Measurements from ENCODE around the gene ASB15. TPM values are rescaled to one million over a fixed set of nuclear protein-coding genes. Genes with fewer than 3 reads are reported as not detected.

Gene ASB15
- total RNA-seq, 1 experiment from 2014 or later = not detected

- no peaks in the 10 kb centered on the region for H3K27me3 ChIP-seq (ENCODE audit: low read length)
- H3F3A ChIP-seq (ENCODE audit: low read length, unreplicated experiment) = no peaks in the 10 kb centered on the region
- no peak overlapping the region for H3K27ac ChIP-seq (ENCODE audit: low read length)
- intact Hi-C loops (cut with micrococcal nuclease) = no loop called here
- ChIA-PET POLR2A (ENCODE audit: unreplicated experiment) (no interaction called here), CTCF (no interaction called here)
- H3K4me1 ChIP-seq (ENCODE audit: insufficient read depth, low read length) = no peaks in the 10 kb centered on the region; the same call in 1 of the 2 replicates
- no peak overlapping the region for H2AFZ ChIP-seq (ENCODE audit: low read length)
- no peaks in the 10 kb centered on the region for H3K79me2 ChIP-seq (ENCODE audit: low read length)
- no TSS peak for BruUV-seq (replicated peaks)
- no peaks in the 10 kb centered on the region for H3K9me2 ChIP-seq (replicated peaks; ENCODE audit: low read length)
- H4K20me1 ChIP-seq (ENCODE audit: low read length) = no peaks in the 10 kb centered on the region
- no peak for DNase-seq
- no peaks in the 10 kb centered on the region for H3K9me3 ChIP-seq (ENCODE audit: low read length)
- no peak for ATAC-seq
- H3K9ac ChIP-seq (ENCODE audit: low read length) = no peak overlapping the region
- H3K4me2 ChIP-seq (ENCODE audit: low read length) = no peak overlapping the region
- no peaks in the 10 kb centered on the region for H3K36me3 ChIP-seq (ENCODE audit: low read depth, low read length)
- TF ChIP-seq EZH2 (IDR thresholded peaks at IDR 0.05; ENCODE audit: low read length, unreplicated experiment) (no peak), EZH2phosphoT487 (IDR thresholded peaks at IDR 0.05; ENCODE audit: borderline replicate concordance, low read length) (no peak), CTCF (conservative IDR thresholded peaks at IDR 0.05; ENCODE audit: low read depth, low read length) (no peak)
- no peak overlapping the region for H3K4me3 ChIP-seq (ENCODE audit: low read length)
Measured at GRCh38 chr7:123627851-123628250, 26.2 kb downstream of the ASB15 start.

GRCh38 chr7:123628829-123629228 lies 27.2 kb downstream of the ASB15 start:
- ChIA-PET POLR2A (ENCODE audit: unreplicated experiment) (no interaction called here), CTCF (no interaction called here)
- no TSS peak for BruUV-seq (replicated peaks)
- H3K79me2 ChIP-seq (ENCODE audit: low read length) = no peaks in the 10 kb centered on the region
- H3K9ac ChIP-seq (ENCODE audit: low read length) = no peak overlapping the region
- H3K4me2 ChIP-seq (ENCODE audit: low read length) = no peak overlapping the region
- intact Hi-C loops (cut with micrococcal nuclease) = no loop called here
- no peak overlapping the region for H2AFZ ChIP-seq (ENCODE audit: low read length)
- no peaks in the 10 kb centered on the region for H3K27me3 ChIP-seq (ENCODE audit: low read length)
- H3K9me3 ChIP-seq (ENCODE audit: low read length) = no peaks in the 10 kb centered on the region
- no peaks in the 10 kb centered on the region for H4K20me1 ChIP-seq (ENCODE audit: low read length)
- DNase-seq = no peak
- H3K9me2 ChIP-seq (replicated peaks; ENCODE audit: low read length) = no peaks in the 10 kb centered on the region
- no peak for ATAC-seq
- H3K36me3 ChIP-seq (ENCODE audit: low read depth, low read length) = no peaks in the 10 kb centered on the region
- TF ChIP-seq CTCF (conservative IDR thresholded peaks at IDR 0.05; ENCODE audit: low read depth, low read length) = no peak
- TF ChIP-seq EZH2 (IDR thresholded peaks at IDR 0.05; ENCODE audit: low read length, unreplicated experiment) = no peak
- TF ChIP-seq EZH2phosphoT487 (IDR thresholded peaks at IDR 0.05; ENCODE audit: borderline replicate concordance, low read length) = no peak
- no peak overlapping the region for H3K4me3 ChIP-seq (ENCODE audit: low read length)
- no peaks in the 10 kb centered on the region for H3F3A ChIP-seq (ENCODE audit: low read length, unreplicated experiment)
- H3K27ac ChIP-seq (ENCODE audit: low read length) = no peak overlapping the region
- peaks cover 7% of the 10 kb centered on the region for H3K4me1 ChIP-seq (ENCODE audit: insufficient read depth, low read length)

- no peak overlapping the region for H3K4me3 ChIP-seq (ENCODE audit: low read length)
- H3K9ac ChIP-seq (ENCODE audit: low read length) = no peak overlapping the region
- ChIA-PET POLR2A (ENCODE audit: unreplicated experiment) (no interaction called here), CTCF (no interaction called here)
- DNase-seq (no peak), ATAC-seq (no peak)
- no peaks in the 10 kb centered on the region for H3K27me3 ChIP-seq (ENCODE audit: low read length)
- TF ChIP-seq EZH2phosphoT487 (IDR thresholded peaks at IDR 0.05; ENCODE audit: borderline replicate concordance, low read length) (no peak), CTCF (conservative IDR thresholded peaks at IDR 0.05; ENCODE audit: low read depth, low read length) (no peak), EZH2 (IDR thresholded peaks at IDR 0.05; ENCODE audit: low read length, unreplicated experiment) (no peak)
- H2AFZ ChIP-seq (ENCODE audit: low read length) = no peak overlapping the region
- H3K9me3 ChIP-seq (ENCODE audit: low read length) = no peaks in the 10 kb centered on the region
- intact Hi-C loops (cut with micrococcal nuclease) = no loop called here
- peaks cover 10% of the 10 kb centered on the region for H3K4me1 ChIP-seq (ENCODE audit: insufficient read depth, low read length)
- H3F3A ChIP-seq (ENCODE audit: low read length, unreplicated experiment) = no peaks in the 10 kb centered on the region
- no peaks in the 10 kb centered on the region for H3K79me2 ChIP-seq (ENCODE audit: low read length)
- H4K20me1 ChIP-seq (ENCODE audit: low read length) = no peaks in the 10 kb centered on the region
- H3K9me2 ChIP-seq (replicated peaks; ENCODE audit: low read length) = no peaks in the 10 kb centered on the region
- BruUV-seq (replicated peaks) = no TSS peak
- H3K4me2 ChIP-seq (ENCODE audit: low read length) = no peak overlapping the region
- H3K27ac ChIP-seq (ENCODE audit: low read length) = no peak overlapping the region
- no peaks in the 10 kb centered on the region for H3K36me3 ChIP-seq (ENCODE audit: low read depth, low read length)
Measured at GRCh38 chr7:123629281-123629680, 27.7 kb downstream of the ASB15 start.

Data from PC-3 (cell line).